Pericardium fibroblast (primary cell): ENCODE results near the gene TSPY3. TPM values are rescaled to one million over a fixed set of nuclear protein-coding genes. Genes with fewer than 3 reads are reported as not detected.

Experiments
- total RNA-seq: library from RNA; depleted of rRNA; stranded (reverse); fragments of >200 nt; gene quantifications from 2 replicates; pipeline ENCODE4 v1.2.3, GENCODE V29; 2015

Gene TSPY3
- total RNA-seq, result not detected in 2 replicates

GRCh38 chrY:9398121-9398520 lies at the start of gene TSPY3:
Gene TSPY3, plus strand, starts transcription at chrY:9398421. Its CDS starts 46 bp downstream, at chrY:9398467.

GRCh38 chrY:9357497-9357896 lies 40.7 kb upstream of the TSPY3 start, which contains the start of gene TSPY8:
Gene TSPY8, plus strand, starts transcription at chrY:9357797. Its CDS starts 46 bp downstream, at chrY:9357843.

Other genes with a start within 250 kb of the TSPY3 start
- not detected in 2 replicates for gene TSPY4, start 61.0 kb upstream of the TSPY3 start, total RNA-seq
- not detected in 2 replicates for gene TSPY8, start 40.6 kb upstream of the TSPY3 start, total RNA-seq
- gene TSPY1, start 68.5 kb downstream of the TSPY3 start, total RNA-seq, result not detected in 2 replicates
- not detected in 2 replicates for gene TSPY9, start 88.8 kb downstream of the TSPY3 start, total RNA-seq
- gene TSPY10, start 129.5 kb downstream of the TSPY3 start, total RNA-seq, result not detected in 2 replicates